Raji (cell line): ENCODE data around the gene CCDC70.

Experiments
- POLR2A ChIP-seq: IDR thresholded peaks from 2 replicates; pipeline ENCODE4 v1.6.1; 2011; ENCODE audit warnings: low read depth, low read length, control low read depth; ENCODE audit not compliant: insufficient read depth

Gene CCDC70

GRCh38 chr13:51845574-51846318 lies 16.0 kb upstream of the CCDC70 start:
- no peak for TF ChIP-seq POLR2A

- no peak for TF ChIP-seq POLR2A
Observed at GRCh38 chr13:51846756-51847155, 15.0 kb upstream of the CCDC70 start.

- TF ChIP-seq POLR2A = no peak
Observed at GRCh38 chr13:51848674-51849073, 13.1 kb upstream of the CCDC70 start.

GRCh38 chr13:51849145-51850101 lies 12.3 kb upstream of the CCDC70 start:
- TF ChIP-seq POLR2A = no peak

GRCh38 chr13:51856027-51856736 lies 5.6 kb upstream of the CCDC70 start:
- TF ChIP-seq POLR2A = no peak

GRCh38 chr13:51856998-51857397 lies 4.8 kb upstream of the CCDC70 start:
- no peak for TF ChIP-seq POLR2A

GRCh38 chr13:51858433-51859247 lies 3.1 kb upstream of the CCDC70 start:
- no peak for TF ChIP-seq POLR2A

GRCh38 chr13:51862957-51863356 lies 1.2 kb downstream of the CCDC70 start:
- TF ChIP-seq POLR2A = no peak

- TF ChIP-seq POLR2A = no peak
Observed at GRCh38 chr13:51865838-51866237, 4.1 kb downstream of the CCDC70 start.

GRCh38 chr13:51867062-51867461 lies 5.3 kb downstream of the CCDC70 start:
- no peak for TF ChIP-seq POLR2A

- TF ChIP-seq POLR2A = no peak
Observed at GRCh38 chr13:51869916-51870315, 8.1 kb downstream of the CCDC70 start.

GRCh38 chr13:51870616-51871015 lies 8.8 kb downstream of the CCDC70 start:
- no peak for TF ChIP-seq POLR2A

- no peak for TF ChIP-seq POLR2A
Observed at GRCh38 chr13:51873117-51873798, 11.5 kb downstream of the CCDC70 start.

- TF ChIP-seq POLR2A = no peak
Observed at GRCh38 chr13:51873837-51874236, 12.1 kb downstream of the CCDC70 start.
